IgD-negative memory B cell (primary cell): Measurements from ENCODE around the gene NDUFB10. TPM values are rescaled to one million over a fixed set of nuclear protein-coding genes. Genes with fewer than 3 reads are reported as not detected.

Experiments used
- H3K27ac Mint-ChIP-seq, 3 donors: one replicate each; pipeline ENCODE4 v1.8.0; 2020 to 2022; ENCODE audit warnings: mild to moderate bottlenecking in 3 of 3, mixed read lengths in 3 of 3, moderate library complexity in 1 of 3
- H3K27me3 Mint-ChIP-seq: one replicate; pipeline ENCODE4 v1.8.0; 2021; ENCODE audit warnings: mixed read lengths
- H3K36me3 Mint-ChIP-seq: one replicate; pipeline ENCODE4 v1.8.0; 2020; ENCODE audit warnings: mild to moderate bottlenecking, mixed read lengths
- H3K4me1 Mint-ChIP-seq, 3 donors: one replicate each; pipeline ENCODE4 v1.8.0; 2020 to 2022; ENCODE audit warnings: mixed read lengths in 3 of 3, mild to moderate bottlenecking in 1 of 3
- H3K4me3 Mint-ChIP-seq, 4 donors: one replicate each; pipeline ENCODE4 v1.8.0; 2020 to 2022; ENCODE audit warnings: mild to moderate bottlenecking in 4 of 4, mixed read lengths in 4 of 4, moderate library complexity in 3 of 4
- H3K9me3 Mint-ChIP-seq, 3 donors: one replicate each; pipeline ENCODE4 v1.8.0; 2020 to 2021; ENCODE audit warnings: mixed read lengths in 3 of 3, mild to moderate bottlenecking in 1 of 3
- polyA plus RNA-seq: library from polyadenylated mRNA; unstranded; fragments of 300-500 nt; fragmentation: Illumina TruSeq; gene quantifications from one replicate; pipeline ENCODE4 v1.2.3, GENCODE V29; 2021

Gene NDUFB10
- polyA plus RNA-seq, 1 donor from 2014 or later, result 204 TPM

GRCh38 chr16:1979271-1980029 lies 20.1 kb downstream of the NDUFB10 start:
- Mint-ChIP-seq H3K9me3 (no peaks in the 10 kb centered on the region), H3K27me3 (peaks cover 20% of the 10 kb centered on the region), H3K4me1 (peaks cover 0 to 2% (median 0%) of the 10 kb centered on the region in 3 donors), H3K27ac (peak overlapping the region in 1 of 3 donors; percentile 78), H3K4me3 (peak overlapping the region in 1 of 4 donors; percentile 41), H3K36me3 (peaks cover 2% of the 10 kb centered on the region)

- Mint-ChIP-seq H3K27ac (peak overlapping the region in 2 of 3 donors; percentile 59 to 78), H3K4me3 (peak overlapping the region in 2 of 4 donors; percentile 5 to 79)
These were observed 20.9 kb downstream of the NDUFB10 start for GRCh38 chr16:1980030-1980769.

GRCh38 chr16:1980770-1981087 lies 21.4 kb downstream of the NDUFB10 start:
- Mint-ChIP-seq H3K4me3 (peak overlapping the region in 2 of 4 donors; percentile 5 to 79), H3K27me3 (peaks cover 20% of the 10 kb centered on the region), H3K4me1 (peaks cover 0 to 5% (median 0%) of the 10 kb centered on the region in 3 donors)

More at GRCh38 chr16:1980030-1980769, 20.9 kb downstream of the NDUFB10 start:
- Mint-ChIP-seq H3K9me3 (no peaks in the 10 kb centered on the region), H3K27me3 (peaks cover 20% of the 10 kb centered on the region), H3K36me3 (peaks cover 2% of the 10 kb centered on the region), H3K4me1 (peaks cover 0 to 5% (median 0%) of the 10 kb centered on the region in 3 donors)

GRCh38 chr16:1981398-1981836 lies 22.1 kb downstream of the NDUFB10 start, which contains the start of gene NOXO1:
Gene NOXO1 (minus strand): TSS chr16:1981469. CDS start chr16:1981179, 290 bp downstream.
- peaks cover 0 to 5% (median 0%) of the 10 kb centered on the region in 3 donors for H3K4me1 Mint-ChIP-seq
- H3K36me3 Mint-ChIP-seq, result peaks cover 2% of the 10 kb centered on the region
- peak within 1 kb of the TSS in 3 of 4 donors; percentile 5 to 79 (median 30) for H3K4me3 Mint-ChIP-seq
- H3K27me3 Mint-ChIP-seq, result peaks cover 20% of the 10 kb centered on the region
- H3K9me3 Mint-ChIP-seq, result no peaks in the 10 kb centered on the region
- H3K27ac Mint-ChIP-seq, result peak within 1 kb of the TSS; percentile 52 to 87 (median 59)

More at GRCh38 chr16:1980770-1981087, 21.4 kb downstream of the NDUFB10 start:
- H3K27ac Mint-ChIP-seq, result peak overlapping the region in 2 of 3 donors; percentile 46 to 78
- no peaks in the 10 kb centered on the region for H3K9me3 Mint-ChIP-seq
- peaks cover 2% of the 10 kb centered on the region for H3K36me3 Mint-ChIP-seq

- Mint-ChIP-seq H3K36me3 (peaks cover 2% of the 10 kb centered on the region), H3K4me1 (peaks cover 0 to 5% (median 0%) of the 10 kb centered on the region in 3 donors), H3K9me3 (no peaks in the 10 kb centered on the region), H3K4me3 (peak overlapping the region in 1 of 4 donors; percentile 79), H3K27me3 (peaks cover 20% of the 10 kb centered on the region), H3K27ac (peak overlapping the region in 2 of 3 donors; percentile 52 to 87)
These were observed 22.7 kb downstream of the NDUFB10 start for GRCh38 chr16:1982013-1982433.

GRCh38 chr16:1982991-1983543 lies 23.7 kb downstream of the NDUFB10 start:
- Mint-ChIP-seq H3K4me1 (peaks cover 0 to 5% (median 0%) of the 10 kb centered on the region in 3 donors), H3K36me3 (peaks cover 2% of the 10 kb centered on the region), H3K27ac (peak overlapping the region; percentile 39 to 87 (median 87)), H3K9me3 (no peaks in the 10 kb centered on the region), H3K27me3 (peaks cover 20% of the 10 kb centered on the region), H3K4me3 (peak overlapping the region; percentile 63 to 85 (median 76))

- peaks cover 20% of the 10 kb centered on the region for H3K27me3 Mint-ChIP-seq
These were observed 24.4 kb downstream of the NDUFB10 start, which contains the start of gene GFER for GRCh38 chr16:1983544-1984346. Gene GFER (plus strand): TSS chr16:1984193. CDS start chr16:1984219, 26 bp downstream.

GRCh38 chr16:1984347-1985225 lies 25.2 kb downstream of the NDUFB10 start:
- Mint-ChIP-seq H3K4me3 (peak overlapping the region; percentile 71 to 85 (median 77)), H3K36me3 (no peaks in the 10 kb centered on the region), H3K9me3 (no peaks in the 10 kb centered on the region), H3K27me3 (peaks cover 20% of the 10 kb centered on the region), H3K27ac (peak overlapping the region; percentile 45 to 81 (median 78)), H3K4me1 (peaks cover 0 to 8% (median 5%) of the 10 kb centered on the region in 3 donors)

More at GRCh38 chr16:1983544-1984346, 24.4 kb downstream of the NDUFB10 start, which contains the start of gene GFER:
- peaks cover 0 to 5% (median 3%) of the 10 kb centered on the region in 3 donors for H3K4me1 Mint-ChIP-seq
- H3K9me3 Mint-ChIP-seq, result no peaks in the 10 kb centered on the region
- H3K4me3 Mint-ChIP-seq, result peak within 1 kb of the TSS; percentile 71 to 85 (median 77)
- H3K27ac Mint-ChIP-seq, result peak within 1 kb of the TSS; percentile 81 to 87 (median 87)
- peaks cover under 1% of the 10 kb centered on the region for H3K36me3 Mint-ChIP-seq

GRCh38 chr16:1985466-1986150 lies 26.3 kb downstream of the NDUFB10 start:
- no peaks in the 10 kb centered on the region for H3K9me3 Mint-ChIP-seq
- peak overlapping the region in 2 of 3 donors; percentile 45 to 78 for H3K27ac Mint-ChIP-seq
- peaks cover 14% of the 10 kb centered on the region for H3K27me3 Mint-ChIP-seq
- H3K4me1 Mint-ChIP-seq, result peaks cover 0 to 8% (median 5%) of the 10 kb centered on the region in 3 donors
- no peaks in the 10 kb centered on the region for H3K36me3 Mint-ChIP-seq
- peak overlapping the region; percentile 58 to 79 (median 72) for H3K4me3 Mint-ChIP-seq

- H3K4me3 Mint-ChIP-seq, result peak overlapping the region in 2 of 4 donors; percentile 72 to 79
- H3K4me1 Mint-ChIP-seq, result peaks cover 10 to 15% (median 11%) of the 10 kb centered on the region in 3 donors
- peaks cover 5% of the 10 kb centered on the region for H3K27me3 Mint-ChIP-seq
- no peaks in the 10 kb centered on the region for H3K9me3 Mint-ChIP-seq
- peak overlapping the region in 1 of 3 donors; percentile 54 for H3K27ac Mint-ChIP-seq
- H3K36me3 Mint-ChIP-seq, result no peaks in the 10 kb centered on the region
These were observed 27.9 kb downstream of the NDUFB10 start for GRCh38 chr16:1987198-1987597.

- no peaks in the 10 kb centered on the region for H3K27me3 Mint-ChIP-seq
- peaks cover 10 to 16% (median 13%) of the 10 kb centered on the region in 3 donors for H3K4me1 Mint-ChIP-seq
- peak within 1 kb of the TSS; percentile 79 to 95 (median 90) for H3K4me3 Mint-ChIP-seq
- no peaks in the 10 kb centered on the region for H3K36me3 Mint-ChIP-seq
- peak within 1 kb of the TSS; percentile 95 to 99 (median 98) for H3K27ac Mint-ChIP-seq
- no peaks in the 10 kb centered on the region for H3K9me3 Mint-ChIP-seq
These were observed 30.1 kb downstream of the NDUFB10 start, which contains the start of gene SYNGR3 for GRCh38 chr16:1989209-1990100. Gene SYNGR3 (plus strand): TSS chr16:1989970. CDS start chr16:1990103, 133 bp downstream.

- no peaks in the 10 kb centered on the region for H3K27me3 Mint-ChIP-seq
- H3K36me3 Mint-ChIP-seq, result no peaks in the 10 kb centered on the region
- no peak overlapping the region for H3K4me3 Mint-ChIP-seq
- H3K9me3 Mint-ChIP-seq, result no peaks in the 10 kb centered on the region
- H3K4me1 Mint-ChIP-seq, result peaks cover 10 to 13% (median 13%) of the 10 kb centered on the region in 3 donors
- H3K27ac Mint-ChIP-seq, result no peak overlapping the region
These were observed 30.7 kb downstream of the NDUFB10 start for GRCh38 chr16:1990101-1990350.
